GM06990 (cell line): Measurements from ENCODE around the gene VPS25.

ENCODE experiments used
- DNase-seq: peaks from one replicate; pipeline ENCODE4 v3.0.0-alpha.2; 2011; ENCODE audit not compliant: insufficient read length; ENCODE audit errors: extremely low read depth
- H3K27me3 ChIP-seq: replicated peaks from 2 replicates; pipeline ENCODE4 v1.6.0; 2011; ENCODE audit warnings: low read length; ENCODE audit not compliant: control insufficient read depth, insufficient read depth
- H3K36me3 ChIP-seq: 2 replicates; pipeline ENCODE4 v1.5.1; 2011; ENCODE audit warnings: low read length; ENCODE audit not compliant: control insufficient read depth, insufficient read depth
- H3K4me3 ChIP-seq: replicated peaks from 2 replicates; pipeline ENCODE4 v1.5.1; 2011; ENCODE audit warnings: low read depth, mild to moderate bottlenecking, control low read depth, low read length
- TF ChIP-seq, protein P1 (sequence below): IDR thresholded peaks from 2 replicates; pipeline ENCODE4 v1.5.1; 2011; ENCODE audit warnings: low read length, control low read depth, mild to moderate bottlenecking, inconsistent platforms; ENCODE audit not compliant: insufficient read depth, poor library complexity, severe bottlenecking

The VPS25 gene

DNA sequence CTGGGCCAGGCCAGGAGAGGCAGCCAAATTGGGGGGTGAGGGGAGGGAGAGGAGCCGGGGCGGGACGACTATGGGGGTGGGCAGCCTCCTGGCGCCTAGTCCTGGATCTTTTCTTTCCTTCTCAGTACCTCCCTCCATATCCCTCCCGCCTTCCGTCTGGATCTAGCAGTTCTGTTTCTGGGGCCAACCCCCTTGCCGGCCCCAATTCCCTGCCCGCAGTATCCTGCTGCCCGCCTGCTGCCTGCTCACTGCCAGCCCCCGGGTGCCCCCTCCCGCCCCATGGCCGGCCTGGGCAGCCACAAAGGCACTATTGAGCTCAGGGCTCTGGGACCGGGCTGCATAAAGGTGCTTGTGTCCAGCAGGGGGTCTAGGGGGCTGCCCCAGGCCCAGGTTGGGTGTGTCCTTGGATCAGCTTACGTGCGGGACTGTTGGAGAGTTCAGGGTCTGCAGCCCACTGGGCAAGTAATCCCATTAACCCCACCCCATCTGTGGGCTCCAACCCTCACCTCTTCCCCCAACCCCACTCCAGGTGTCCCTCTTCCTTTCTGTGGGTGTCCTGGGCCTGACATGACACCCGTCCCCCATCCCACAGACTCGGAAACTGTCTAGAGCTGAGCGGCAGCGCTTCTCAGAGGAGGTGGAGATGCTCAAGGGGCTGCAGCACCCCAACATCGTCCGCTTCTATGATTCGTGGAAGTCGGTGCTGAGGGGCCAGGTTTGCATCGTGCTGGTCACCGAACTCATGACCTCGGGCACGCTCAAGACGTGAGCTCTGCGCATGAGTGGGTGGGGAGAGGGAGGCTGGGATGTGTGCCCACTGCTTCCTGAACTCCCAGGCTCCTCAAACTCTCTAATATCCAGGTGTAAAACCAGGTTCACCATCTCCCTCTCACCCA lies 9.2 kb downstream of the VPS25 start:
- Histone ChIP-seq H3K4me3 (no peak overlapping the region), H3K27me3 (peaks cover 9% of the 10 kb centered on the region), H3K36me3 (peaks cover 12% of the 10 kb centered on the region)
- TF ChIP-seq, protein P1, sequence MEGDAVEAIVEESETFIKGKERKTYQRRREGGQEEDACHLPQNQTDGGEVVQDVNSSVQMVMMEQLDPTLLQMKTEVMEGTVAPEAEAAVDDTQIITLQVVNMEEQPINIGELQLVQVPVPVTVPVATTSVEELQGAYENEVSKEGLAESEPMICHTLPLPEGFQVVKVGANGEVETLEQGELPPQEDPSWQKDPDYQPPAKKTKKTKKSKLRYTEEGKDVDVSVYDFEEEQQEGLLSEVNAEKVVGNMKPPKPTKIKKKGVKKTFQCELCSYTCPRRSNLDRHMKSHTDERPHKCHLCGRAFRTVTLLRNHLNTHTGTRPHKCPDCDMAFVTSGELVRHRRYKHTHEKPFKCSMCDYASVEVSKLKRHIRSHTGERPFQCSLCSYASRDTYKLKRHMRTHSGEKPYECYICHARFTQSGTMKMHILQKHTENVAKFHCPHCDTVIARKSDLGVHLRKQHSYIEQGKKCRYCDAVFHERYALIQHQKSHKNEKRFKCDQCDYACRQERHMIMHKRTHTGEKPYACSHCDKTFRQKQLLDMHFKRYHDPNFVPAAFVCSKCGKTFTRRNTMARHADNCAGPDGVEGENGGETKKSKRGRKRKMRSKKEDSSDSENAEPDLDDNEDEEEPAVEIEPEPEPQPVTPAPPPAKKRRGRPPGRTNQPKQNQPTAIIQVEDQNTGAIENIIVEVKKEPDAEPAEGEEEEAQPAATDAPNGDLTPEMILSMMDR = no peak
- DNase-seq = no peak

DNA sequence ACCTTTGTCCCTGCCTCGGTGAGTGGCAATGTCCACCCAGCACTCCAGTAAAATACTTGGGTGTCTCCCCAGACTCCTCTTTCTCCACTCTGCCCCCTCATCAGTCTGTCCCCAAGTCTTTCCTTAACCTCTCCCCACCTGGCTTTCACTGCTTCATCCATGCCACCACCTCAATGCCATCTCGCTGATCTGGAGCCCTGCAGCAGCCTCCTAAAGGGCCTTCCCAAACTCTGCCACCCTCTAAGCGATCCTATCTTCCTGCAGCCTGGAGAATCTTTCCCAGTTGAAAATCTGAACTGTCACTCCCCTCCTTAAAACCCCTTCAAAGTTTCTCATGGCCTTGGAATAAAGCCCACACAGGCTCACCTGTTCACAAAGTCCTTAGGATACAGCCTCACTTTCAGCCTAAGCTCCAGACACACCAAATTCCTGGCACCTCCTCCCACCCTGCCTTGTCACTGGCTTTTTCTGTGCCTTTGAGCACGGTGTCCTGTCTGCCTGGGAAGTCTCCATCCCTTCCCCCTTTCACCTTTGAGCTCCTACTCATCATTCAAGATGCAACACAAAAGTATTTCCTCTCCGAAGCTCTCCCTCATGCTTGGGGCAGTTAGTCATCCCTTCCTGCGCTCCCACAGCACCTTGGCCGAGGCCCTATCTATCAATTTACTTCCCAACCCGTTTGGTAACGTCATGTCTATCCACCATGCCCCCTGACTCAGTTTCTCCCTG lies 10.0 kb downstream of the VPS25 start:
- Histone ChIP-seq H3K27me3 (peaks cover 9% of the 10 kb centered on the region), H3K4me3 (no peak overlapping the region), H3K36me3 (peaks cover 10% of the 10 kb centered on the region)
- TF ChIP-seq, protein P1 = no peak
- no peak for DNase-seq

DNA sequence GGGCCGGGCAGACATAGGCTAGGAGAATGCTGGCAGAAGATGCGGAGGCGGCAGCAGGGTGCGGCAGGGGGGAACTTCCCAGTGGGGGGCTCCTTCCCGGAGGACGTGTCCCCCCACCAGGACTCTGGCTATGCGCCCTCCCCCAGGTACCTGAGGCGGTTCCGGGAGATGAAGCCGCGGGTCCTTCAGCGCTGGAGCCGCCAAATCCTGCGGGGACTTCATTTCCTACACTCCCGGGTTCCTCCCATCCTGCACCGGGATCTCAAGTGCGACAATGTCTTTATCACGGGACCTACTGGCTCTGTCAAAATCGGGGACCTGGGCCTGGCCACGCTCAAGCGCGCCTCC lies 10.5 kb downstream of the VPS25 start:
- peaks cover 7% of the 10 kb centered on the region for H3K36me3 ChIP-seq
- DNase-seq = no peak
- no peak overlapping the region for H3K4me3 ChIP-seq
- TF ChIP-seq, protein P1 = no peak
- H3K27me3 ChIP-seq = peaks cover 9% of the 10 kb centered on the region

DNA sequence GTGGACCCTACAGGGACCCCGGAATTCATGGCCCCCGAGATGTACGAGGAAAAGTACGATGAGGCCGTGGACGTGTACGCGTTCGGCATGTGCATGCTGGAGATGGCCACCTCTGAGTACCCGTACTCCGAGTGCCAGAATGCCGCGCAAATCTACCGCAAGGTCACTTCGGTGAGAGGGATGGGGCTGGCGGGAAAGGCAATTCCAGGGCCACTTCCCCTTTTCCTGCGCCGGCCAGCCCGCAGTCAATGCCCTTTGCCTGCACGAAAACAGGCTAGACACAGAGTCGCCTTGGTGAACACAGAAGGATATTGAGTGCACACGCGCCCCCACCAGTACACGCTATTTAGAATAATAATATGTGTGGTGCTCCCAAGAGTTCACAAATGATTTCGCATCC lies 11.2 kb downstream of the VPS25 start:
- Histone ChIP-seq H3K27me3 (peaks cover 9% of the 10 kb centered on the region), H3K4me3 (no peak overlapping the region), H3K36me3 (peaks cover 2% of the 10 kb centered on the region; the same call in 1 of the 2 replicates)
- TF ChIP-seq, protein P1 = no peak
- no peak for DNase-seq

DNA sequence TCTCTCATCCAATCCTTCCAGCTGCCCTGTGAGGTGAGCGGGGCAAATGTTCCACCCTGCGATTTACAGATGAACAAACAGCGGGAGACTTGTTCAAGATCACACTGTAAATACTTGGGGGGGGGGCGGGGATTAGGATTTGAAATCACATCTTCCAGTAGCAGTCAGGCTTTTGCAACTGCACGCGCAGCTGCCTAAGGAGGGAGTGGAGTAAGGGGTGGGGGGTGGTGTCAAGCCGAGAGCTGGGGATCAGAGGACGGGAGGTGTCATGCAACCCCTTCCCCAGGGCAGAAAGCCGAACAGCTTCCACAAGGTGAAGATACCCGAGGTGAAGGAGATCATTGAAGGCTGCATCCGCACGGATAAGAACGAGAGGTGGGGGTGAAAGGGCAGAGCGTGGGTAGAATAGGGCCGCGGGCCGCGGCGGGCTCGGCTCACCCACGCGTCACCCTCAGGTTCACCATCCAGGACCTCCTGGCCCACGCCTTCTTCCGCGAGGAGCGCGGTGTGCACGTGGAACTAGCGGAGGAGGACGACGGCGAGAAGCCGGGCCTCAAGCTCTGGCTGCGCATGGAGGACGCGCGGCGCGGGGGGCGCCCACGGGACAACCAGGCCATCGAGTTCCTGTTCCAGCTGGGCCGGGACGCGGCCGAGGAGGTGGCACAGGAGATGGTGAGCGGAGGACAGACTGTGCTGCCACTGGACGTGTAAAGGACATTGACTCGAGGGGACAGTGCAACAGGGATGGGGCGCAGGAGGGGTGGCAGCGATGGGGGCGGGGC lies 11.8 kb downstream of the VPS25 start:
- DNase-seq = no peak
- TF ChIP-seq, protein P1 = no peak
- Histone ChIP-seq H3K36me3 (no peaks in the 10 kb centered on the region; the same call in 1 of the 2 replicates), H3K27me3 (peaks cover 9% of the 10 kb centered on the region), H3K4me3 (no peak overlapping the region)
